Measurements from ENCODE around the gene TIGD1.

The TIGD1 gene

GRCh38 chr2:232502911-232503808, 47.2 kb downstream of the TIGD1 start:
- Histone ChIP-seq H3K9me3 (ENCODE audit: insufficient read depth, low read depth, low read length) (no peaks in the 10 kb centered on the region), H2AFZ (ENCODE audit: low read length) (no peak overlapping the region), H3K4me1 (ENCODE audit: insufficient read depth, low read length, poor library complexity, severe bottlenecking) (no peaks in the 10 kb centered on the region), H3K4me2 (ENCODE audit: low read depth, low read length, poor library complexity, severe bottlenecking) (no peak overlapping the region), H4K20me1 (ENCODE audit: insufficient read depth, low read length, poor library complexity, severe bottlenecking) (no peaks in the 10 kb centered on the region), H3K27me3 (ENCODE audit: insufficient read depth, low read length, poor library complexity, severe bottlenecking) (no peaks in the 10 kb centered on the region), H3K4me3 (ENCODE audit: low read length, poor library complexity, severe bottlenecking) (no peak overlapping the region), H3F3A (ENCODE audit: low read depth) (no peaks in the 10 kb centered on the region), H3K79me2 (ENCODE audit: insufficient read depth, low read length) (no peaks in the 10 kb centered on the region), H3K36me3 (ENCODE audit: insufficient read depth, low read length) (no peaks in the 10 kb centered on the region), H3K9me2 (replicated peaks; ENCODE audit: low read depth, low read length) (no peaks in the 10 kb centered on the region), H3K9ac (ENCODE audit: low read depth, low read length, poor library complexity, severe bottlenecking) (no peak overlapping the region)
- no peak for TF ChIP-seq CTCF (conservative IDR thresholded peaks at IDR 0.05; ENCODE audit: low read length)
- TF ChIP-seq EZH2phosphoT487 (IDR thresholded peaks at IDR 0.05; ENCODE audit: borderline replicate concordance), result no peak

GRCh38 chr2:232502511-232502910, 47.8 kb downstream of the TIGD1 start:
- Histone ChIP-seq H3K4me3 (ENCODE audit: low read length, poor library complexity, severe bottlenecking) (no peak overlapping the region), H4K20me1 (ENCODE audit: insufficient read depth, low read length, poor library complexity, severe bottlenecking) (no peaks in the 10 kb centered on the region), H3K9me3 (ENCODE audit: insufficient read depth, low read depth, low read length) (no peaks in the 10 kb centered on the region), H3K9ac (ENCODE audit: low read depth, low read length, poor library complexity, severe bottlenecking) (no peak overlapping the region), H3K9me2 (replicated peaks; ENCODE audit: low read depth, low read length) (no peaks in the 10 kb centered on the region), H3K27me3 (ENCODE audit: insufficient read depth, low read length, poor library complexity, severe bottlenecking) (no peaks in the 10 kb centered on the region), H3K79me2 (ENCODE audit: insufficient read depth, low read length) (no peaks in the 10 kb centered on the region), H2AFZ (ENCODE audit: low read length) (no peak overlapping the region), H3F3A (ENCODE audit: low read depth) (no peaks in the 10 kb centered on the region), H3K36me3 (ENCODE audit: insufficient read depth, low read length) (no peaks in the 10 kb centered on the region), H3K4me1 (ENCODE audit: insufficient read depth, low read length, poor library complexity, severe bottlenecking) (no peaks in the 10 kb centered on the region), H3K4me2 (ENCODE audit: low read depth, low read length, poor library complexity, severe bottlenecking) (no peak overlapping the region)
- TF ChIP-seq CTCF (conservative IDR thresholded peaks at IDR 0.05; ENCODE audit: low read length) (no peak), EZH2phosphoT487 (IDR thresholded peaks at IDR 0.05; ENCODE audit: borderline replicate concordance) (no peak)

GRCh38 chr2:232501794-232502390, 48.5 kb downstream of the TIGD1 start:
- no peak for TF ChIP-seq EZH2phosphoT487 (IDR thresholded peaks at IDR 0.05; ENCODE audit: borderline replicate concordance)
- TF ChIP-seq CTCF (conservative IDR thresholded peaks at IDR 0.05; ENCODE audit: low read length), result no peak
- Histone ChIP-seq H3K9ac (ENCODE audit: low read depth, low read length, poor library complexity, severe bottlenecking) (no peak overlapping the region), H3K4me2 (ENCODE audit: low read depth, low read length, poor library complexity, severe bottlenecking) (no peak overlapping the region), H3K79me2 (ENCODE audit: insufficient read depth, low read length) (no peaks in the 10 kb centered on the region), H3K36me3 (ENCODE audit: insufficient read depth, low read length) (no peaks in the 10 kb centered on the region), H3K9me2 (replicated peaks; ENCODE audit: low read depth, low read length) (no peaks in the 10 kb centered on the region), H3K9me3 (ENCODE audit: insufficient read depth, low read depth, low read length) (no peaks in the 10 kb centered on the region), H3K27me3 (ENCODE audit: insufficient read depth, low read length, poor library complexity, severe bottlenecking) (no peaks in the 10 kb centered on the region), H4K20me1 (ENCODE audit: insufficient read depth, low read length, poor library complexity, severe bottlenecking) (no peaks in the 10 kb centered on the region), H3F3A (ENCODE audit: low read depth) (no peaks in the 10 kb centered on the region), H3K4me1 (ENCODE audit: insufficient read depth, low read length, poor library complexity, severe bottlenecking) (no peaks in the 10 kb centered on the region), H3K4me3 (ENCODE audit: low read length, poor library complexity, severe bottlenecking) (no peak overlapping the region), H2AFZ (ENCODE audit: low read length) (no peak overlapping the region)
